ENCODE data around the gene APCDD1L.

APCDD1L gene

DNA sequence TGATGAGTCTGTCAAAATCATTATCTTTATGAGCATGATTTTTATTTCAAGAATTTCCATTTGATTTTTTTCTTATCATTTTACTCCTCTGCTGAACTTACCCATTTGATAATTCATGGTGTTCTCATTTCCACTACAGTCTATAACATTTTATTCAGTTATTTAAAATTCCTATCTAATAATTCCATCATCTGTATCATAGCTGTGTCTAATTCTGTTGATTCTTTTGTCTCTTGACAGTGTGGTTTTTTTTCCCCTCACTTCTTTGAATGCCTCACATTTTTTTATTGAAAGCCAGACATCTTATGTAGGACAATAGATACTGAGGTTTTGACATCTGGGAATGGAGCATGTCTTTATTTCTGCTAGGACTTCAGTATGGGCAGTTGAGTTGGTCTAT, 16.5 kb upstream of the APCDD1L start:
- H3K9me3 Mint-ChIP-seq, result peaks cover 62% of the 10 kb centered on the region
- H3K36me3 Mint-ChIP-seq (ENCODE audit: low read depth), result peaks cover 6% of the 10 kb centered on the region
- DNase-seq (no peak), ATAC-seq (no peak)
- no peaks in the 10 kb centered on the region for H3K4me1 Mint-ChIP-seq
- H3K4me3 Mint-ChIP-seq, result no peak overlapping the region
- H3K27me3 Mint-ChIP-seq, result no peaks in the 10 kb centered on the region
- H3K27ac Mint-ChIP-seq, result no peak overlapping the region

DNA sequence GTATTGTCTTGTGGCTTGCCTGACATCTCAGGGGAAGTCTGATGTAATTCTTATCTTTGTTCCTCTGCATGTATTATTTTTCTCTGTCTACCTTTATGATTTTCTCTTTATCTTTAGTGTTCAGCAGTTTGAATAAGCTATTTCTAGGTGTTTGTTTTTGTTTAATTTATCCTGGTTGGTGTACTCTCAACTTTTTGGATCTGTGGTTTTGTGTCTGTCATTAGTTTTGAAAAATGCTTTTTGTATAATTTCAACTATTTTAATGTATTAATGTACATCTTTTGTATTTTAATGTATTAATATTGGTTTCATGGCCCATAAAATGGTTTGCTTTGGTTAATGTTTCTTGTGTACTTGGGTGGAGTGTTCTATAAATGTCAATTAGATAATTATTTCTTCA, 15.9 kb upstream of the APCDD1L start:
- peaks cover 6% of the 10 kb centered on the region for H3K36me3 Mint-ChIP-seq (ENCODE audit: low read depth)
- peaks cover 67% of the 10 kb centered on the region for H3K9me3 Mint-ChIP-seq
- DNase-seq (no peak), ATAC-seq (no peak)
- no peak overlapping the region for H3K27ac Mint-ChIP-seq
- no peaks in the 10 kb centered on the region for H3K4me1 Mint-ChIP-seq
- no peak overlapping the region for H3K4me3 Mint-ChIP-seq
- no peaks in the 10 kb centered on the region for H3K27me3 Mint-ChIP-seq

DNA sequence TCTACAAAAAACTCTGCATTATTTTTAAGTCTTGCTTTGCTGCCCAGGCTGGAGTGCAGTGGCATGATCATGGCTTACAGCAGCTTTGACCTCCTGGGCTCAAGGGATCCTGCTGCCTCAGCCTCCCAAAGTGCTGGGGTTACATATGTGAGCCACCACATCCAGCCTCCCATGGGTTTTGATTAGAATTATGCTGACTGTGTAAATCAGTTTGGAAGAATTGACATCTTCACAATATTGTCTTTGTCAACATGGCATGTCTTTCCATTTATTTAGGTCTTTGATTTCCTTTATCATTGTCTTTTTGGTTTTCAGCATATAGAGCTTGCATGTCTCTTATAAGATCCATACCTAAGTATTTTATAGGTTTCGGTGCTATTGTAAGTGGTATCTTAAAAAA, 13.2 kb upstream of the APCDD1L start:
- Mint-ChIP-seq H3K27me3 (no peaks in the 10 kb centered on the region), H3K9me3 (peaks cover 63% of the 10 kb centered on the region), H3K36me3 (ENCODE audit: low read depth) (peaks cover 6% of the 10 kb centered on the region)

DNA sequence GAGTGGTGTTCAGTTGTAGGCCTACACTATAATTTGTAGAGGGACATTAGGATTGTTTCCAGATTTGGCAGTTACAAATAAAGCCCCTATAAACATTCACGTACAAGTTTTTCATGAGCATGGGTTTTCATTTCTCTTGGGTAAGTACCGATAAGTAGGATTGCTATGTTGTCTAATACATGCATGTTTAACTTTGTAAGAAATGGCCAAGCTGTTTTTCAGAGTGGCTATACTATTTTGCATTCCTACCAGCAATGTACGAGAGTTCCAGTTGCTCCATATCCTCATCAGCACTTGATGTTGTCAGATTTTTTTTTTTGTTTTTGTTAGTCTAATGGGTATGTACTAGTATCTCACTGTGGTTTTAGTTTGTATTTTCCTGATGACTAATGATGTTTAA, 11.2 kb upstream of the APCDD1L start:
- DNase-seq, result no peak
- peaks cover 6% of the 10 kb centered on the region for H3K4me1 Mint-ChIP-seq
- no peaks in the 10 kb centered on the region for H3K27me3 Mint-ChIP-seq
- peaks cover 44% of the 10 kb centered on the region for H3K9me3 Mint-ChIP-seq
- no peak overlapping the region for H3K4me3 Mint-ChIP-seq
- no peak for ATAC-seq
- no peaks in the 10 kb centered on the region for H3K36me3 Mint-ChIP-seq (ENCODE audit: low read depth)
- no peak overlapping the region for H3K27ac Mint-ChIP-seq

More for the DNA sequence above, 13.2 kb upstream of the APCDD1L start:
- DNase-seq, result no peak
- H3K4me1 Mint-ChIP-seq, result peaks cover 6% of the 10 kb centered on the region
- H3K4me3 Mint-ChIP-seq, result no peak overlapping the region
- ATAC-seq, result no peak
- H3K27ac Mint-ChIP-seq, result no peak overlapping the region

DNA sequence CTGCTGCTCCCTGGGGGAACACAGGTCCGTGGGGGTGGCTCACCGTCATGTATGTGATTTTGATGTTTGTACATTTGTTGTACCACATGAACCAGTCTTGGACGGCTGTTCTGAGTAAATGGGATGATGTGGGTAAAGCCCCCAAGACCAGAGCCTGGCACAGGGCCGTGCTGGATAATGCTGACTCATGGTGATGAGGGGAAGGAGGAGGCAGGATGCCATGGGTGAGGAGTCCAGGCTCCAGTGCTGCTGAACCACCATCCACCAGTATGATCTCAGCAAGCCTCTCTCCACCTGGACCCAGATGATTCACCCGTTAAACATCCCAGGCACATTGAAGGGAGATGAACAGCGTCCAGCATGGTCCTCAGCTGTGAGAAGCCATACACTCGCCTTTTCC, 9.6 kb upstream of the APCDD1L start:
- H3K36me3 Mint-ChIP-seq (ENCODE audit: low read depth), result no peaks in the 10 kb centered on the region
- H3K4me1 Mint-ChIP-seq, result peaks cover 6% of the 10 kb centered on the region
- peaks cover 30% of the 10 kb centered on the region for H3K9me3 Mint-ChIP-seq
- no peak overlapping the region for H3K4me3 Mint-ChIP-seq
- H3K27me3 Mint-ChIP-seq, result no peaks in the 10 kb centered on the region
- no peak overlapping the region for H3K27ac Mint-ChIP-seq
- DNase-seq (no peak), ATAC-seq (no peak)

DNA sequence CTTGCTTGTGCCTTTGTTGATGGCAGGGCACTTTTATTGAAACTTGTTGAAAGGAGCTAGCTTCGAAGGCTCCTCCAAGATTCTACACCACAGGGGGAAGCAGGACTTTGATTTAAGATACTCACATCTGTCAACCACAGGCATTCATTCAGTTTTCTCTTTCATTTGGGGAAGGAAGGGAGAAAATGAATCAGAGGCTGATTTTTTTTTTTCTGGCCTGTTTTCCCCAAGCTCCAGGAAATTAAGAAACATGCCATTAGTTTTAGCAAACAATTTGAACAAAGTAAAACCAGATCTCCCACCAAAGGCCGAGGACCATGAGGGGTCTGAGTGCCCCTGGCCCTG, 8.7 kb upstream of the APCDD1L start:
- H3K4me3 Mint-ChIP-seq, result no peak overlapping the region
- ATAC-seq (no peak), DNase-seq (no peak)
- peaks cover 6% of the 10 kb centered on the region for H3K4me1 Mint-ChIP-seq
- H3K36me3 Mint-ChIP-seq (ENCODE audit: low read depth), result no peaks in the 10 kb centered on the region
- H3K9me3 Mint-ChIP-seq, result peaks cover 23% of the 10 kb centered on the region
- H3K27ac Mint-ChIP-seq, result no peak overlapping the region
- no peaks in the 10 kb centered on the region for H3K27me3 Mint-ChIP-seq

DNA sequence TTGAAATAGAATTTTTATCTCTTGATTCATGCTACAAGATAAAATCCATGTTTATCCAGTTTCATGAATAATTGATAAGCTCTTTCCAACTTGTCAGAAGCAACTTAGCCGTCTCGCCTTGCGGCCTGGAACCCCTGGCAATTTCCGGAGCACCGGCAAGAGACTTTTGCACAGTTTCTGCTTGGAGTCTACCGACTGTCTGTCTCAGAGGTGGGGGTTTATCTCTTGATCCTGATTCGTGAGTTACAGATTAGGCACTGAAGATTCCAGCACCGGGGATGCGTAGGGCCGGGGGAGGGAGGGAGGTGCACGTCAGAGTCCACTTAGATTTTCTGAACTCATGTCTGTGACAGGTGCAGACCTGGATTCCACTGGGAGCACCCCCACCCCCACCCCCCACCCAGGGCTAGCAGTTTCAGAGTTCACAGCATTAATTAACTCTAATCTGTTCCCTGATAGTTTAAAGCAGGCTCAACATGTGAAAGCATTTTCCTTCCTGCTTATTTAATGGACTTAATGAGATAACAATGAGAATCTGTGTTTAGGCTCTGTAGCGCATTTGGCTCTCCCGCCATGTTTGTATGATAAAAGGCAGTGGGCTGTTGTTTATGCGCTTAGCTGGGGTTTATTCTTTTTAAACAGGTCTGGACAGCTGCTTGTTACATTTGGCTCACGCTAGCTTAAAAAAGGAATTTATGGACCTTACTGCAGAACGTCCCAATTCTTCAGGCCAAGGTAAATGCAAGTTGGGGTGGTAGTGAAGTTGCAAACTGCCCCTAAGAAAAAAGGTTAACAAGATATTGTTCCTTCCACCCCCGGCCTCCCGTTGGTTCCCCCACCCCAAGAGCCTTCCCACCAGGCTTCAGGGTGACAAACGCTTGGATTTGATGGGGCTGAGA, 8.1 kb upstream of the APCDD1L start:
- DNase-seq, result no peak
- Mint-ChIP-seq H3K27ac (no peak overlapping the region), H3K36me3 (ENCODE audit: low read depth) (no peaks in the 10 kb centered on the region), H3K4me3 (no peak overlapping the region), H3K27me3 (no peaks in the 10 kb centered on the region), H3K9me3 (peaks cover 17% of the 10 kb centered on the region), H3K4me1 (peaks cover 6% of the 10 kb centered on the region)
- no peak for ATAC-seq

DNA sequence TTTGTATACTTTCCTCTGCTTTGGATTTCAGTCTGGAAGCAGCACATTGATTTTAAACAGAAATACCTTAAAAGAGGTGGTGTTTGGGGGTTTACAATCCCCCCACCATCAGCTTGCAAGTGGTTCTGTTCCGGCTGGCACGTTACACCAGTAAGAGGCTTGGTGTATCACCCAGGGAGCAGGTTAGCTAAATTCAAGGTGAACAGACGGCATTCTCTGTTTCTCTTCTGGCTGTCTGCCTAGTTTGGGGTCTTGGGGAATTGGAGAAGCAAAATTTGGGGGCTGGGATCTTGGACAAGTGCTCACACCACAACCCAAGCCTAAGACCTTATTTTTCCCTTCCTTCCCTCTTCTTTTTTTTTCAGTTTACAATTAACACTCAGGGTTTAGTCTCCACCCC, 7.5 kb upstream of the APCDD1L start:
- Mint-ChIP-seq H3K4me3 (no peak overlapping the region), H3K27ac (no peak overlapping the region), H3K36me3 (ENCODE audit: low read depth) (no peaks in the 10 kb centered on the region), H3K4me1 (peaks cover 6% of the 10 kb centered on the region), H3K27me3 (no peaks in the 10 kb centered on the region), H3K9me3 (peaks cover 17% of the 10 kb centered on the region)
- DNase-seq (no peak), ATAC-seq (no peak)

DNA sequence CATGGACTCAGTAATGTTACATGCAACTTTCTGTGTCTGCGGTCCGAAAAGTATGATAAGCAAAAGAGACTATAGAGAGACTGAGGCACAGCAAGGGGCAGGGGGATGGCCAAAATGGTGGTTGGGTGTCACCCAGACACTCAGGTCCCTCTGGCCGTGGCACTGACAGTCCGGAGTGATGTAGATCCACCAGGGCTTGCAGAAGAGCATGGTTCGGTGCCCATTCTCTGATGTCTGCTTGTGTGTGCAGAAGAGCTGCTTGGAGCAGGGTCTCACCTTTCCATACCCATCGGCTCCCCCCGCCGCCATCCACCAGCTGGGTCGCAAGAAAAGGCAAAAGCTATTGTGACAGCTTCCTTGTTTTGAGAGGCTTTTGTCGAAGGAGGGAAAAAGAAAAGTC, 6.6 kb upstream of the APCDD1L start:
- peaks cover 9% of the 10 kb centered on the region for H3K9me3 Mint-ChIP-seq
- H3K27ac Mint-ChIP-seq, result no peak overlapping the region
- H3K4me3 Mint-ChIP-seq, result no peak overlapping the region
- H3K36me3 Mint-ChIP-seq (ENCODE audit: low read depth), result no peaks in the 10 kb centered on the region
- ATAC-seq, result no peak
- H3K27me3 Mint-ChIP-seq, result peaks cover 4% of the 10 kb centered on the region
- H3K4me1 Mint-ChIP-seq, result peaks cover 6% of the 10 kb centered on the region
- no peak for DNase-seq

DNA sequence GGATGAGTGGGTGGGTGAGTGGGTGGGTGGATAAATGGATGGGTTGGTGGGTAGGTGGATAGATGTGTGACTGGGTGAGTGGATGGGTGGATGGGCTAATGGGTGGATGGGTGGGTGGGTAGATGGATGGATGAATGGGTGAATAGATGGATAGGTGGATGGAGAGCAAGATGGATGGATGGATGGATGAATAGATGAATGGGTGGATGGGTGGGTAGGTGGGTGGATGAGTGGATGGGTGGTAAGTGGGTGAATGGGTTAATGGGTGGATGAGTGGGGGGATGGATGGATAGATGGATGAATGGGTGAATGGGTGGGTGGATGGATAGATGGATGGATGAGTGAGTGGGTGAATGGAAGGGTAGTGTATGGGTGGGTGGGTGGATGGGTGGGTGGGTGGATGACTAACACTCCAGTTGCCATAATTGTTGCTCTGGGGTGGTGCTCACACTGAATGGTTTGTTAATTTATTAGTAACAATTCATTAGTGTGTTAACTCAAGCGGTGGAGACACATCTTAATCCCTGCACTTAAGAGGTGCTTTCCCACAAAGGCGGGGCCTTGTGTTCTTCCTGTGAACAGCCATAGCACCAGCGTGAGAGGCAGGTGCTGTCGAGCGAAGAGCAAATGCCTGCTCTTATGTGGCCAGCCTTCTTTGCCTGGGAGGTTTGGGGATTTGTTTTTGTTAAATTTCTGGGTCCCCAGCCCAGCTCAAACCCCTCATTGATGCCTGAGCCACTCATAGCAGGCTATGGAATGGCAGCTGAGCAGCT, 4.9 kb upstream of the APCDD1L start:
- peaks cover 8% of the 10 kb centered on the region for H3K4me1 Mint-ChIP-seq
- H3K36me3 Mint-ChIP-seq (ENCODE audit: low read depth), result no peaks in the 10 kb centered on the region
- H3K9me3 Mint-ChIP-seq, result no peaks in the 10 kb centered on the region
- DNase-seq (no peak), ATAC-seq (no peak)
- H3K27me3 Mint-ChIP-seq, result peaks cover 14% of the 10 kb centered on the region
- H3K4me3 Mint-ChIP-seq, result no peak overlapping the region
- no peak overlapping the region for H3K27ac Mint-ChIP-seq

DNA sequence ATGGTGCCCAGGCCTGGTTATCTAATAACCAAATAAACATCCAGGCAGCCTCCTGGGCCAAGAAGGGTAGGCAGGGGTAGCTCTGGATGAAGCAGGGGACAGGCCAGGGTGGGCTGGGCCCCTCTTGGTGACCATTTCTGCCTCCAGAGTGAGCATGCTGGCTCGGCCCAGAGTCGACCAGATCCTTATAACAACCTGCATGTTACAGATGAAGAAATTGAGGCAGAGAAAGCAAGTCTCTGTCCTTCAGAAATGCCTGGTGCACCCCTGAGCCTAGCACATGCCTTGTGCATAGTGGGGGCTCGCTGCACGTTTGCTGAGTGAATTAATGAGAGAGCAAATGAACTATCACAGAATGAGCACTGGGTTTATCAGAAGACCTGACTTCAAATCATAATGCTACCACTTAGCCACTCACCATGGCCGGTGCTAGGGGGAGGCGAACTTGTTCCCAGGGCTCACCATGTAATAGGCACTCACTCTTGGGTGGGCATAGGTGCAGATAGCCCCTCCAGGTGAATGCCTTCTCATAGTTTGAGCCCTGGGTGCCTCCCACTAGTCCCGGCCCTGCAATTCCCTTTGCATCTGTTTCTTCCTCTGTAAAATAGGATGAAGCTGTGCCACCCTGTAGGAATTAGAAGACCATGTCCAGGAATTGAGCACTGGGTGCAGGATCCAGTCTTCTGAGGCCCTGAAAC, 3.8 kb upstream of the APCDD1L start:
- no peak for ATAC-seq
- Mint-ChIP-seq H3K4me3 (no peak overlapping the region), H3K27me3 (peaks cover 18% of the 10 kb centered on the region), H3K36me3 (ENCODE audit: low read depth) (no peaks in the 10 kb centered on the region), H3K9me3 (no peaks in the 10 kb centered on the region), H3K4me1 (peaks cover 8% of the 10 kb centered on the region), H3K27ac (no peak overlapping the region)
- DNase-seq, result no peak

DNA sequence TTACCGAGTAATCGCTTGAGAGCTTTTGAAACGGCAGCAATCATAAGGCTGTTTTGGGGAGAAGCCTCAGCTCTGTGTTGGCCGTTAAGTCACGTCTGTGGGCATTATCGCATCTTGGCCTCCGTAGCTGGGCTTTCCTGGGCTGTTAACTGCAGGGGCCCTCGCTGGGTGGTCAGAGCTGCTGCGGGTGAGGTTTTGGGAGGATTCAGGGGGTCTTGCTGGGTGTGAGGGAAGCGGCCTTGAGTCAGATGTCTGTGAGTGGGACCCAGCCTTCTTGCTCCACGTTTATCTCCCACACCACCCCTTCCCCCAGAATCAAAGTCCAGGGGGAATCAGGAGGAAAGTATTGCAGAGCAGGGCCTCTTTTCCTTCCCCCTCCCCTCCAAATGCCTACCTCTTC, 3.2 kb upstream of the APCDD1L start:
- DNase-seq (no peak), ATAC-seq (no peak)
- H3K27ac Mint-ChIP-seq, result no peak overlapping the region
- H3K36me3 Mint-ChIP-seq (ENCODE audit: low read depth), result no peaks in the 10 kb centered on the region
- no peak overlapping the region for H3K4me3 Mint-ChIP-seq
- H3K4me1 Mint-ChIP-seq, result peaks cover 1% of the 10 kb centered on the region
- no peaks in the 10 kb centered on the region for H3K9me3 Mint-ChIP-seq
- H3K27me3 Mint-ChIP-seq, result peaks cover 21% of the 10 kb centered on the region

DNA sequence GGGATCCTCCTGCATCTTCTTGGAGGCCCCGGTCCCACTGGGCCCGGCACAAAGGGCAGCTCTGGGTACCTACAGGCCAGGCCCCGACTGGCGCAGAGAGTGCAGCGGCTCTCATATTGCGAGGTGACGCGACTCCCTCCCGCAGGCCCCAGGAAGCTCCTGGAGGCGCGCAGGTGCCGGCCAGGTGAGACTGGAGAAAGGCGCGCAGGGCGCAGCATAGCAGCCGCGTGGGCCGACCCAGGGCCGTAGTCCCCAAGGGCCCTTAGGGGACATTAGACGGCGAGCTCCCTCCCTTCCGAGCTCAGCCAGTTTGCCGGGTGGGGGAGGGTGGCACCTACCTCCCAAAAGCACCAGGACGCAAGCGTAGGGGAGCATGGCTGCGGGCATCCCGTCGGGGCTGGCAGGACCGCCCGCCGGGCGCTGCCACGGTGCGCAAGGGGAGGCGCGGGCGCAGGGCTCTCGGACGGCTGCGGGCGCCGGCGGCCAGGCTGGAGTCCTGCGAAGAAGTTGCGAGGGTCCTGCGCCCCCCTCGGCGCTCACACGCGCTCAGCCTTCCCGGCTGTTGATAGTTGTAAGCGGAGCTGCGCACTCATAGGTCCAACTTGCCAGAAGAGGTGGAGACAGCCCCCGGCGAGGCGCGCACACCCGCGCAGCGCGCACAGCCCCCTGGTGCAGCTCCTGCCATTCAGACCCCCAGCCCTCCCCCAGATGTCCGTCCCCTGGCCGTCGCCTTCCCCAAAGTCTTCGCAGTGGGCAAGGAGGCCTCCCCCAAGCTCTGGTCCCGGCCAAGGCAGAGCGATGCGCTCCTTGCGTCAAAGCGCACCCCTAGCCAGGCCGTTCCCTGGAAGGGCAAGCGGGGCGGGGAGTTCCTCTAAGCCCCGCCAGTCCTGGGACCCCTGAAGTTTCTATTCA, 622 bp downstream of the APCDD1L start:
- ATAC-seq (no peak), DNase-seq (no peak)
- H3K27me3 Mint-ChIP-seq, result peaks cover 25% of the 10 kb centered on the region
- no peaks in the 10 kb centered on the region for H3K36me3 Mint-ChIP-seq (ENCODE audit: low read depth)
- H3K9me3 Mint-ChIP-seq, result no peaks in the 10 kb centered on the region
- peaks cover 1% of the 10 kb centered on the region for H3K4me1 Mint-ChIP-seq
- H3K4me3 Mint-ChIP-seq, result no peak overlapping the region
- H3K27ac Mint-ChIP-seq, result no peak overlapping the region
